ENCODE results near the gene SCUBE2. TPM values are rescaled to one million over a fixed set of nuclear protein-coding genes. Genes with fewer than 3 reads are reported as not detected.

The SCUBE2 gene
- total RNA-seq, 4 donors from 2014 or later = 3.1 to 10.6 (median 5.0) TPM

DNA sequence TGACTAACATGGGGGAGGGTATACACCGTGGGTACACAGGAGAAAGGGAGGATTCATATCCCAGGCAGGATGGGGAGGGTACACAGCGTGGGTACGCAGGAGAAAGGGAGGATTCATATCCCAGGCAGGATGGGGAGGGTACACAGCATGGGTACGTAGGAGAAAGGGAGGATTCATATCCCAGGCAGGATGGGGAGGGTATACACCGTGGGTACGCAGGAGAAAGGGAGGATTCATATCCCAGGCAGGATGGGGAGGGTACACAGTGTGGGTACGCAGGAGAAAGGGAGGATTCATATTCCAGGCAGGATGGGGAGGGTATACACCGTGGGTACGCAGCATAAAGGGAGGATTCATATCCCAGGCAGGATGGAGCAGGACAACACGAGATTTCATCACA is 51.0 kb downstream of the SCUBE2 start:
- Histone ChIP-seq H3K36me3 (no peaks in the 10 kb centered on the region), H3K4me3 (no peak overlapping the region), H3K9me3 (no peaks in the 10 kb centered on the region), H3K27ac (no peak overlapping the region), H3K27me3 (no peaks in the 10 kb centered on the region), H3K4me1 (no peaks in the 10 kb centered on the region)
- no peak for DNase-seq
- TF ChIP-seq, protein P1, sequence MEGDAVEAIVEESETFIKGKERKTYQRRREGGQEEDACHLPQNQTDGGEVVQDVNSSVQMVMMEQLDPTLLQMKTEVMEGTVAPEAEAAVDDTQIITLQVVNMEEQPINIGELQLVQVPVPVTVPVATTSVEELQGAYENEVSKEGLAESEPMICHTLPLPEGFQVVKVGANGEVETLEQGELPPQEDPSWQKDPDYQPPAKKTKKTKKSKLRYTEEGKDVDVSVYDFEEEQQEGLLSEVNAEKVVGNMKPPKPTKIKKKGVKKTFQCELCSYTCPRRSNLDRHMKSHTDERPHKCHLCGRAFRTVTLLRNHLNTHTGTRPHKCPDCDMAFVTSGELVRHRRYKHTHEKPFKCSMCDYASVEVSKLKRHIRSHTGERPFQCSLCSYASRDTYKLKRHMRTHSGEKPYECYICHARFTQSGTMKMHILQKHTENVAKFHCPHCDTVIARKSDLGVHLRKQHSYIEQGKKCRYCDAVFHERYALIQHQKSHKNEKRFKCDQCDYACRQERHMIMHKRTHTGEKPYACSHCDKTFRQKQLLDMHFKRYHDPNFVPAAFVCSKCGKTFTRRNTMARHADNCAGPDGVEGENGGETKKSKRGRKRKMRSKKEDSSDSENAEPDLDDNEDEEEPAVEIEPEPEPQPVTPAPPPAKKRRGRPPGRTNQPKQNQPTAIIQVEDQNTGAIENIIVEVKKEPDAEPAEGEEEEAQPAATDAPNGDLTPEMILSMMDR (IDR thresholded peaks at IDR 0.05) = no peak
- no peak for TF ChIP-seq POLR2A (IDR thresholded peaks at IDR 0.05)

DNA sequence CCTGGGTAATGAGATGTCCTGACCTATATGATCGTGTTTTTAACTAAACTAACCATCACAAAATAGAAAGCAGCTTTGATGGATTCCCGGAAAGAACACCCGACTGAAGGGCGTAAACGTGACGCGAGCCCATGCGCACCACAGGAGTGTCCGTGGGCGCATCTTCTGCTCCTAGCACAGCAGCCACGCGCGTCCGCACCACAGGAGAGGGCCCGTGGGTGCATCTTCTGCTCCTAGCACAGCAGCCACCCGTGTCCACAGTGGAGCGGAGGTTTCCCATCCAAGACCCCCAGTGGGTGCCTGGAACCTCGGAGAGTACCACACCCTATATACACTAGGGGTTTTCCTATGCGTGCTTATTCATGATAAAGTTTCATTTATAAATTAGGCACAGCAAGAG is 51.5 kb downstream of the SCUBE2 start:
- Histone ChIP-seq H3K36me3 (no peaks in the 10 kb centered on the region), H3K9me3 (no peaks in the 10 kb centered on the region), H3K4me3 (no peak overlapping the region), H3K4me1 (no peaks in the 10 kb centered on the region), H3K27ac (no peak overlapping the region), H3K27me3 (no peaks in the 10 kb centered on the region)
- no peak for DNase-seq
- TF ChIP-seq, protein P1 (IDR thresholded peaks at IDR 0.05) = no peak
- TF ChIP-seq POLR2A (IDR thresholded peaks at IDR 0.05) = no peak

DNA sequence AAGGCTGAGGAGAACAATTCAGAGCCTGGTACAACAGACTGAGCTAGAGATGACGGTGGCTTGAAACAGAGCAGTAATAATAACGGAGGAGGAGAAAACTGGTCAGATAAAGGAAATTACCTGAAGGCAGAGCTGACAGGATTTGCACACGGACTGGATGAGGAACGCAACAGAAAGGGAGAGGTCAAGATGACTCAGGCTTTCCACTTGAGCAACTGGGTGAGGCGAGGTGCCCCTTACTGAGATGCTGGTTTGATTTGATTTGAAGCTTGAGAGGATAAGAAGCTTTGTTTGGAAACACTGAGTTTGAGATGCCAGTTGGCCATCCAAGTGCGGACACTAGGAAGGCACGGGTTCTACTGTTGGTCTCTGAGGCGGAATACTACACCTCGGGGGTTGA is 52.2 kb downstream of the SCUBE2 start:
- no peaks in the 10 kb centered on the region for H3K9me3 ChIP-seq
- H3K27me3 ChIP-seq = no peaks in the 10 kb centered on the region
- no peaks in the 10 kb centered on the region for H3K4me1 ChIP-seq
- H3K4me3 ChIP-seq = no peak overlapping the region
- TF ChIP-seq, protein P1 (IDR thresholded peaks at IDR 0.05) = no peak
- no peak for TF ChIP-seq POLR2A (IDR thresholded peaks at IDR 0.05)
- no peak overlapping the region for H3K27ac ChIP-seq
- no peaks in the 10 kb centered on the region for H3K36me3 ChIP-seq
- no peak for DNase-seq

DNA sequence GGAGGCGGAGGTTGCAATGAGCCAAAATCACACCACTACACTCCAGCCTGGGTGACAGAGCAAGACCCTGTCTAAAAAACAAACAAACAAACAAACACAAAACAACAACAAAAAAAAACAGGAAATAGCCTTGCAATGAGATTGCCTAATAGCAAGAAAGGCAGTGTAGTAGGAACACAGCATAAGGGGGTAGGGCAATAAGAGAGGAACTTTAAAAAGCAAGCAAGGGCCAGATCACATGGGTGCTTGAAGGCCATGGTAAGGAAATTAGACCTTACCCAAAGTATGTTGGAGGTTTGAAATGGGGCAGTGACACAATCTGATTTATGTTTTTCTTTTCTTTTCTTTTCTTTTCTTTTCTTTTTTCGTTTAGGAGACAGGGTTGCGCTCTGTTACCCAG is 52.9 kb downstream of the SCUBE2 start:
- H3K4me1 ChIP-seq = no peaks in the 10 kb centered on the region
- TF ChIP-seq, protein P1 (IDR thresholded peaks at IDR 0.05) = no peak
- no peak for TF ChIP-seq POLR2A (IDR thresholded peaks at IDR 0.05)

DNA sequence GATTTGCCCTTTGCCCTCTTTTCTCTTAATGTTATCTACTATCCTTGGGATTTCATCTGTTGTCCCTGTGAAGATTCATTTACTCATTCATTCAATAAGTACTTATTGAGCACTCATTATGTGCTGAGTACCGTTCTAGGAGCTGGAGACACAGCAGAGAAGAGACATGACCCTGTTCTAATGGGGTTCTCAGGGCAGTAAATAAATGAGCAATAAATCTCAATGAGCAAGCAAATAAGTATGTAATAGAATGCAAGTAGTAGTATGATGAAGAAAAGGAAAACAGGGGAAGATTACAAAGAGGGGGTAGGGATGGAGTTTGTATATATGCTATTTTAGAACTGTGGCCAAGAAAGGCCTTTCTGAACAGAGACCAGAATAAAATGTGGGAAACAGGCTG is 53.4 kb downstream of the SCUBE2 start:
- Histone ChIP-seq H3K27ac (no peak overlapping the region), H3K36me3 (no peaks in the 10 kb centered on the region), H3K27me3 (no peaks in the 10 kb centered on the region), H3K4me3 (no peak overlapping the region), H3K4me1 (no peaks in the 10 kb centered on the region), H3K9me3 (no peaks in the 10 kb centered on the region)
- no peak for DNase-seq
- TF ChIP-seq, protein P1 (IDR thresholded peaks at IDR 0.05) = no peak
- no peak for TF ChIP-seq POLR2A (IDR thresholded peaks at IDR 0.05)

More for the DNA sequence above, 52.9 kb downstream of the SCUBE2 start:
- Histone ChIP-seq H3K36me3 (no peaks in the 10 kb centered on the region), H3K27ac (no peak overlapping the region), H3K27me3 (no peaks in the 10 kb centered on the region), H3K9me3 (no peaks in the 10 kb centered on the region), H3K4me3 (no peak overlapping the region)
- no peak for DNase-seq

All from Peyer's patch (tissue), 4 donors.